ENCODE results near the gene GPR132.

- TF ChIP-seq CTCF (IDR thresholded peaks at IDR 0.05; ENCODE audit: insufficient read depth, low read length): peak; percentile 91
- TF ChIP-seq POLR2AphosphoS5 (IDR thresholded peaks at IDR 0.05; ENCODE audit: low read depth): peak; percentile 61; the same call in 1 of the 2 replicates
- no peak for TF ChIP-seq REST (IDR thresholded peaks at IDR 0.05; ENCODE audit: insufficient replicate concordance, low read depth)
- TF ChIP-seq GABPA (IDR thresholded peaks at IDR 0.05; ENCODE audit: low read depth): no peak
These were observed 19.4 kb downstream of the GPR132 start for GRCh38 chr14:105045710-105046326.

All from HL-60 (cell line).